Central memory CD8-positive, alpha-beta T cell (primary cell): ENCODE measurements around the gene PILRB.
A peak's percentile ranks its signal among the peaks of the same experiment; 100 is the strongest.
"Not testable (repeated sequence)": the region's sequence is repeated elsewhere in the genome, so short reads cannot be mapped to it uniquely, and the experiment has no call there.

Source experiments
- ATAC-seq: fragments of 150-1000 bp; cut with Tn5 transposase; replicated peaks from 2 replicates; pipeline ENCODE4 v1.10.0; 2022; ENCODE audit warnings: mild to moderate bottlenecking, moderate FRiP score, moderate number of reproducible peaks; ENCODE audit not compliant: poor library complexity, severe bottlenecking; ENCODE audit errors: extremely low read depth
- DNase-seq, 2 donors: peaks; one replicate each; pipeline ENCODE4 v3.0.0; 2021; ENCODE audit warnings: low spot score in 2 of 2
- H3K27ac Mint-ChIP-seq: one replicate; pipeline ENCODE4 v1.8.0; 2022; ENCODE audit warnings: low read depth, mild to moderate bottlenecking, moderate library complexity, mixed read lengths
- H3K27me3 Mint-ChIP-seq: one replicate; pipeline ENCODE4 v1.8.0; 2022; ENCODE audit warnings: mixed read lengths
- H3K36me3 Mint-ChIP-seq: one replicate; pipeline ENCODE4 v1.8.0; 2022; ENCODE audit warnings: mild to moderate bottlenecking, moderate library complexity, mixed read lengths; ENCODE audit not compliant: insufficient read depth
- H3K4me1 Mint-ChIP-seq: one replicate; pipeline ENCODE4 v1.8.0; 2022; ENCODE audit warnings: mixed read lengths
- H3K4me3 Mint-ChIP-seq: one replicate; pipeline ENCODE4 v1.8.0; 2022; ENCODE audit warnings: mild to moderate bottlenecking, moderate library complexity, mixed read lengths
- H3K9me3 Mint-ChIP-seq: one replicate; pipeline ENCODE4 v1.8.0; 2022; ENCODE audit warnings: mixed read lengths

Gene PILRB

DNA sequence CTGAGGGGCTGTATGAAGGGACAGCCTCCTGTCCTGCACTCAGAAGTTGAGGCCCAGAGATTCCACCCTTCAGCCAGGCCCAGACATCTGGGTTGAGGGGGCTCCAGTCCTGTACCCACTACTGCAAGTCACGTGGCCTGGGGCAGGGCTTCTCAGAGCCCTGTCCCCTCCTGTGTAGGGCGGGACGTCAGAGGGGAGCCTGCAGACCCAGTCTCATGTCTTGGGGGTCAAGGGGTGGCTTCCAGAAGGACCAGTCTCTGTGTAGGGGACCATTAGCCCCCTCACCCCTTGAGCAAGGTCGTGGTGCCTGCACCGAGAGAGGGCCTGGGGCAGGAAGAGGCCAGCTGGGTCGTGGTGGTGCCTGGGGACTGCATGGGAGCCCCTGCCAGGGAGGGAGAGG lies 14.8 kb downstream of the PILRB start:
- no peak overlapping the region for H3K4me3 Mint-ChIP-seq
- peak overlapping the region; percentile 89 for H3K27ac Mint-ChIP-seq
- ATAC-seq = no peak
- DNase-seq = no peak
- peaks cover 27% of the 10 kb centered on the region for H3K4me1 Mint-ChIP-seq
- no peaks in the 10 kb centered on the region for H3K27me3 Mint-ChIP-seq
- peaks cover 6% of the 10 kb centered on the region for H3K36me3 Mint-ChIP-seq
- H3K9me3 Mint-ChIP-seq = no peaks in the 10 kb centered on the region

DNA sequence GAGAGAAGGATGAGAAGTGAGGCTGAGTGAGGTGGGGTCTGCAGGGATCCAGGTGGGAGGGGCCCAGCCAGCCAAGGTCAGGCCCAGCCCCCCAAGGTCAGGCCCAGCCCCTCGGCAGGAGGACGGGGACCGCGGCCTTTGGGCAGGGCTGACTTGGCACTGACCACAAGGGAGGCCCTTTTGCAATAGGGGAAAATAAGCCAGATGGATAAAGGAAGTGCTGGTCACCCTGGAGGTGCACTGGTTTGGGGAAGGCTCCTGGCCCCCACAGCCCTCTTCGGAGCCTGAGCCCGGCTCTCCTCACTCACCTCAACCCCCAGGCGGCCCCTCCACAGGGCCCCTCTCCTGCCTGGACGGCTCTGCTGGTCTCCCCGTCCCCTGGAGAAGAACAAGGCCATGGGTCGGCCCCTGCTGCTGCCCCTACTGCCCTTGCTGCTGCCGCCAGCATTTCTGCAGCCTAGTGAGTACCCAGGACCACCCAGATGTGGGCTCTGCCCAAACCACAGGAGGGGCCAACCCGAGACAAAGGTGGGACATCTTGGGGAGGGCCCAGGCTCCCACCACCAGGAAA lies 15.4 kb downstream of the PILRB start, which contains the start of gene PILRA:
TSS of gene PILRA (plus strand) at position 227 of the 571 bp plus-strand sequence. CDS start at position 397, 170 bp downstream.
- DNase-seq (no peak), ATAC-seq (no peak)
- peak within 1 kb of the TSS; percentile 89 for H3K27ac Mint-ChIP-seq
- no peaks in the 10 kb centered on the region for H3K27me3 Mint-ChIP-seq
- peaks cover 25% of the 10 kb centered on the region for H3K4me1 Mint-ChIP-seq
- H3K9me3 Mint-ChIP-seq = no peaks in the 10 kb centered on the region
- peak within 1 kb of the TSS; percentile 27 for H3K4me3 Mint-ChIP-seq
- peaks cover 6% of the 10 kb centered on the region for H3K36me3 Mint-ChIP-seq

- H3K4me3 Mint-ChIP-seq = peak overlapping the region; percentile 27
- not testable (repeated sequence) for H3K36me3 Mint-ChIP-seq, DNase-seq, ATAC-seq, H3K27me3 Mint-ChIP-seq, H3K9me3 Mint-ChIP-seq
- peaks cover 22% of the 10 kb centered on the region for H3K4me1 Mint-ChIP-seq
- peak overlapping the region; percentile 9 for H3K27ac Mint-ChIP-seq
Measured at GRCh38 chr7:100373870-100374598, 16.1 kb downstream of the PILRB start.

- H3K4me3 Mint-ChIP-seq = peak overlapping the region; percentile 27
- peaks cover 3% of the 10 kb centered on the region for H3K36me3 Mint-ChIP-seq
- no peaks in the 10 kb centered on the region for H3K27me3 Mint-ChIP-seq
- DNase-seq = no peak
- ATAC-seq = peak; percentile 24
- peak overlapping the region; percentile 9 for H3K27ac Mint-ChIP-seq
- peaks cover 20% of the 10 kb centered on the region for H3K4me1 Mint-ChIP-seq
- H3K9me3 Mint-ChIP-seq = no peaks in the 10 kb centered on the region
Measured at GRCh38 chr7:100374601-100375000, 16.7 kb downstream of the PILRB start.

DNA sequence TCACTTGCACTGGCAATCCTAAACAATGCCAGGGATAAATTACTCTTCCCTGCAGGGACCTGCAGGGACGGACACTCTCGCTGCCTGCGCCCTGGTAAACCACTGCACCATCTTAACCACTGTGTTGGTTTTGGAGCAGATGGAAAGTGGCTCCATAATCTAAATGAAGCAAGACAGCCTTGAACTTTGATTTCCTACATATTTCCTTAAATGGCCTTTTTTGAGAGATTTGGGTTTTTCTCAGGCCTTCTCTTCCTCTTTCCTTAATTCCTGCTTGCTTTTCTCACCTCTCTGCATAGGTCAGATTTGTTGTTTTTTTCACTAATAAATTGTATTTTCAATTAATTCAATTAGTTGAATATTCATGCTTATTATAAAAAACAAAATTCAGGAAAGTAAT lies 18.1 kb downstream of the PILRB start:
- ATAC-seq (no peak), DNase-seq (no peak)
- H3K27me3 Mint-ChIP-seq = no peaks in the 10 kb centered on the region
- peak overlapping the region; percentile 14 for H3K27ac Mint-ChIP-seq
- H3K4me1 Mint-ChIP-seq = peaks cover 20% of the 10 kb centered on the region
- H3K9me3 Mint-ChIP-seq = no peaks in the 10 kb centered on the region
- no peak overlapping the region for H3K4me3 Mint-ChIP-seq
- peaks cover 5% of the 10 kb centered on the region for H3K36me3 Mint-ChIP-seq

DNA sequence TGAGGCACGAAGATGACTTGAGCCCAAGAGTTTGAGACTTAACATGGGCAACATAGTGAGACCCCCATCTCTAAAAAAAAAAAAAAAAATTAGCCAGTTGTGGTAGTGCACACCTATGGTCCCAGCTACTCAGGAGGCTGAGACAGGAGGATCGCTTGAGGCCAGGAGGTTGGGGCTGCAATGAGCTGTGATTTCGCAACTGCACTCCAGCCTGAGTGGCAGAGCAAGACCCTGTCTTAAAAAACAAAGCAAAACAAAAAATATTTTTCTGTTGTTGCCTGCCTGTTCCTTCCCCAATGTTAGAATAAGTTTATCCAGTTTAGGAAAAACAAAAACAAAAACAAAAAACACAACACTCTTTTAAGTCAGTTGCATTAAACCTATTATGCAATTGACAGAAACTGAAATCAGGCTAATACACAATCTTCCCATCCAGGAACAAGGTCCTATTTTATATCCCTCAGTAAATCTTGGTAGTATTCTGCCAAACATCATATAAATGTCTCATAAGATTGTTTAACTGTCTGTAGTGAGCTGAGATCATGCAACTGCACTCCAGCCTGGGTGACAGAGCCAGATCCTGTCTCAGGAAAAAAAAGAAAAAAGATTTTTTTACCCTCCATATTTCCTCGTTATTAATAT lies 20.3 kb downstream of the PILRB start:
- Mint-ChIP-seq H3K4me1 (peaks cover 13% of the 10 kb centered on the region), H3K27ac (no peak overlapping the region), H3K4me3 (no peak overlapping the region), H3K27me3 (no peaks in the 10 kb centered on the region), H3K36me3 (peaks cover 3% of the 10 kb centered on the region), H3K9me3 (no peaks in the 10 kb centered on the region)
- DNase-seq (no peak), ATAC-seq (no peak)

- no peaks in the 10 kb centered on the region for H3K27me3 Mint-ChIP-seq
- H3K27ac Mint-ChIP-seq = no peak overlapping the region
- ATAC-seq (no peak), DNase-seq (no peak)
- H3K4me3 Mint-ChIP-seq = no peak overlapping the region
- no peaks in the 10 kb centered on the region for H3K9me3 Mint-ChIP-seq
- peaks cover 4% of the 10 kb centered on the region for H3K36me3 Mint-ChIP-seq
- H3K4me1 Mint-ChIP-seq = peaks cover under 1% of the 10 kb centered on the region
Measured at GRCh38 chr7:100380196-100380595, 22.3 kb downstream of the PILRB start.

DNA sequence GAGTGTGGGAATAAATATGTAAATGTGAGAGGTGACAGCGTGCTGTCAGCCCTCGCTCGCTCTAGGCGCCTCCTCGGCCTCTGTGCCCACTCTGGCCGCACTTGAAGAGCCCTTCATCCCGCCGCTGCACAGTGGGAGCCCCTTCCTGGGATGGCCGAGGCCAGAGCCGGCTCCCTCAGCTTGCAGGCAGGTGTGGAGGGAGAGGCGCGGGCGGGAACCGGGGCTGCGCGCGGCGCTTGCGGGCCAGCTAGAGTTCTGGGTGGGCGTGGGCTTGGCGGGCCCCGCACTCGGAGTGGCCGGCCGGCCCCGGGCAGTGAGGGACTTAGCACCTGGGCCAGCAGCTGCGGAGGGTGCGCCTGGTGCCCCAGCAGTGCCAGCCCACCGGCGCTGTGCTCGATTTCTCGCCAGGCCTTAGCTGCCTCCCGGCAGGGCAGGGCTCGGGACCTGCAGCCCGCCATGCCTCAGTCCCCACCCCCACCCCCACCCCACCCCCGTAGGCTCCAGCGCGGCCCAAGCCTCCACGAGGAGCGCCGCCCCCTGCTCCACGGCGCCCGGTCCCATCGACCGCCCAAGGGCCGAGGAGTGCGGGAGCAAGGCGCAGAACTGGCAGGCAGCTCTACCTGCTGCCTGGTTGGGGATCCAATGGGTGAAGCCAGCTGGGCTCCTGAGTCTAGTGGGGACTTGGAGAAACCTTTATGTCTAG lies 23.8 kb downstream of the PILRB start:
- not testable (repeated sequence) for H3K27me3 Mint-ChIP-seq, H3K9me3 Mint-ChIP-seq, H3K4me3 Mint-ChIP-seq, ATAC-seq, H3K36me3 Mint-ChIP-seq, H3K27ac Mint-ChIP-seq, DNase-seq, H3K4me1 Mint-ChIP-seq

DNA sequence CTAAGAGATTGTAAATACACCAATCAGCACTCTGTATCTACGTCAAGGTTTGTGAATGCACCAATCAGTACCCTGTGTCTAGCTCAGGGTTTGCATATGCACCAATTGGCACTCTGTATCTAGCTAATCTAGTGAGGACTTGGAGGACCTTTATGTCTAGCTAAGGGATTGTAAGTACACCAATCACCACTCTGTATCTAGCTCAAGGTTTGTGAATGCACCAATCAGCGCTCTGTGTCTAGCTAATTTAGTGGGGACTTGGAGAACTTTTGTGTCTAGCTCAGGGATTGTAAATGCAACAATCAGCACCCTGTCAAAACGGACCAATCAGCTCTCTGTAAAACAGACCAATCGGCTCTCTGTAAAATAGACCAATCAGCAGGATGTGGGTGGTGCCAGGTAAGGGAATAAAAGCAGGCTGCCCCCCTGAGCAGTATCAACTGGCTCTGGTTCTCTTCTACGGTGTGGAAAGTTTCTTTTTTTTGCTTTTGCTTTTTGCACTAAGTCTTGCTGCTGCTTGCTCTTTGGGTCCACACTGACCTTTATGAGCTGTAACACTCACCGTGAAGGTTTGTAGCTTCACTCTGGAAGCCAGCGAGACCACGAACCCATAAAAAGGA lies 24.4 kb downstream of the PILRB start:
- not testable (repeated sequence) for H3K9me3 Mint-ChIP-seq, H3K4me1 Mint-ChIP-seq, DNase-seq, H3K4me3 Mint-ChIP-seq, H3K27ac Mint-ChIP-seq, H3K27me3 Mint-ChIP-seq, ATAC-seq, H3K36me3 Mint-ChIP-seq

GRCh38 chr7:100384628-100385294 lies 26.8 kb downstream of the PILRB start:
- Mint-ChIP-seq H3K9me3 (no peaks in the 10 kb centered on the region), H3K4me3 (no peak overlapping the region), H3K36me3 (peaks cover 3% of the 10 kb centered on the region), H3K27ac (peak overlapping the region; percentile 13), H3K27me3 (peaks cover 2% of the 10 kb centered on the region), H3K4me1 (no peaks in the 10 kb centered on the region)
- ATAC-seq (no peak), DNase-seq (no peak)

DNA sequence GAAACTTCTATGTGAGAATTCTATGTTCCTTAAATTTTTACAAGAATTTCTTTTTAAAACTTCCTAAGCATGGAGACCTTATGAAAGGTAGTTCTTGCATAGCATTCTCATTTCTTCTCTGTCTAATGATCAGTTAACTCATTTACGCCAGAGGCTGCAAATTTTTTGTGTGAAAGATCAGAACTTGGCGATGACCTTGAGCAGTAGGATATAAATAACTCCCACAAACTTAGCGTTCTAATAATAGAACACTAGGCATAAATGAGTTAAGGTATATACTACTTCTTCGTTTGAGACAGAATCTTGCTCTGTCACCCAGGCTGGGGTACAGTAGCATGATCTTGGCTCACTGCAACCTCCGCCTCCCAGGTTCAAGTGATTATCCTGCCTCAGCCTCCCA lies 29.0 kb downstream of the PILRB start:
- peaks cover 15% of the 10 kb centered on the region for H3K27me3 Mint-ChIP-seq
- no peaks in the 10 kb centered on the region for H3K9me3 Mint-ChIP-seq
- no peak for ATAC-seq
- no peaks in the 10 kb centered on the region for H3K4me1 Mint-ChIP-seq
- peaks cover 1% of the 10 kb centered on the region for H3K36me3 Mint-ChIP-seq
- no peak for DNase-seq
- no peak overlapping the region for H3K27ac Mint-ChIP-seq
- H3K4me3 Mint-ChIP-seq = no peak overlapping the region

- ATAC-seq (no peak), DNase-seq (no peak)
Measured at GRCh38 chr7:100387695-100388094, 29.8 kb downstream of the PILRB start.

More at GRCh38 chr7:100387695-100388094, 29.8 kb downstream of the PILRB start:
- peaks cover 15% of the 10 kb centered on the region for H3K27me3 Mint-ChIP-seq
- no peak overlapping the region for H3K27ac Mint-ChIP-seq
- peaks cover 1% of the 10 kb centered on the region for H3K36me3 Mint-ChIP-seq
- H3K9me3 Mint-ChIP-seq = no peaks in the 10 kb centered on the region
- H3K4me3 Mint-ChIP-seq = no peak overlapping the region
- no peaks in the 10 kb centered on the region for H3K4me1 Mint-ChIP-seq
